PC-9 (cell line): Measurements from ENCODE around the gene ACCS.

Experiments used
- EZH2 ChIP-seq: fragments of 200-600 bp; sonication (generic); IDR thresholded peaks from 2 replicates; pipeline ENCODE4 v1.8.0; 2017; ENCODE audit warnings: antibody characterized with exemption, low read depth
- TF ChIP-seq, protein P1 (sequence below): fragments of 200-600 bp; sonication (generic); conservative IDR thresholded peaks from 2 replicates; pipeline ENCODE4 v1.6.1; 2017; ENCODE audit warnings: mixed run types, antibody characterized with exemption, mild to moderate bottlenecking, moderate library complexity

DNA sequence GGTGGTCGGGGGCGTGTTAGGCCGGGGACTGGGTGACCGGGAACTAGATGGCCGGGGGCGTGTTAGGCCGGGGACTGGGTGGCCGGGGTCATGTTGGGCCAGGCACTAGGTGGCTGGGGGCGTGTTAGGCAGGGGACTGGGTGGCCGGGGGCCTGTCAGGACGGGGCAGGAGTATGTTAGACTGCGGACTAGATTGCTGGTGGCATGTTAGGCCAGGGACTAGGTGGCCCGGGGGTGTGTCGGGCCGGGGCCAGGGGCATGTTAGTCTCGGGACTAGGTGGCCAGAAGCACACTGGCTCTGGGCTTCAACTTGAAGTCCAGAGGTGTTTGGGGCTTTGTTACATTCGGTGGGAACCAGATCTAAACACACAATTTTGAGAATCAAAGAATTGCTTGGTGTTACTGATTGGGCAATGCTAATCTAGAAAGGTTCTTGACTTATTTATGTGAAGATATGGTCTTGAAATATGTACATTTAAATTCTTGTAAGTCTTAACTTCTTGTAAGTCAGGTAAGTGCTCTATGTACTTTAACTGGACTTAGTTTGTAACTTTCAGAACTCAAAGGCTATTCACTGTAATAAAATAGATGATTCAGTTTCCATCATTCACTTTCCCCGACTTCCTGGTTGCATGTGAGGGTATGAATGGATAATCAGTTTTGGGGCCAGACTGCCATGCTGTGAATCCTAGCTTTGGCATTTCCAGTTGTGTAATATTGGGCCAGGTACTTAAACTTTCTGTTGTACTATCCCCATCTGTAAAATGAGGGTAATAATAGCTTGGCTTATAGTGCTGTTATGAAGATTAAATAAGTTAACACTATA, 30.5 kb downstream of the ACCS start:
- TF ChIP-seq, protein P1, sequence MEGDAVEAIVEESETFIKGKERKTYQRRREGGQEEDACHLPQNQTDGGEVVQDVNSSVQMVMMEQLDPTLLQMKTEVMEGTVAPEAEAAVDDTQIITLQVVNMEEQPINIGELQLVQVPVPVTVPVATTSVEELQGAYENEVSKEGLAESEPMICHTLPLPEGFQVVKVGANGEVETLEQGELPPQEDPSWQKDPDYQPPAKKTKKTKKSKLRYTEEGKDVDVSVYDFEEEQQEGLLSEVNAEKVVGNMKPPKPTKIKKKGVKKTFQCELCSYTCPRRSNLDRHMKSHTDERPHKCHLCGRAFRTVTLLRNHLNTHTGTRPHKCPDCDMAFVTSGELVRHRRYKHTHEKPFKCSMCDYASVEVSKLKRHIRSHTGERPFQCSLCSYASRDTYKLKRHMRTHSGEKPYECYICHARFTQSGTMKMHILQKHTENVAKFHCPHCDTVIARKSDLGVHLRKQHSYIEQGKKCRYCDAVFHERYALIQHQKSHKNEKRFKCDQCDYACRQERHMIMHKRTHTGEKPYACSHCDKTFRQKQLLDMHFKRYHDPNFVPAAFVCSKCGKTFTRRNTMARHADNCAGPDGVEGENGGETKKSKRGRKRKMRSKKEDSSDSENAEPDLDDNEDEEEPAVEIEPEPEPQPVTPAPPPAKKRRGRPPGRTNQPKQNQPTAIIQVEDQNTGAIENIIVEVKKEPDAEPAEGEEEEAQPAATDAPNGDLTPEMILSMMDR = no peak
- TF ChIP-seq EZH2 = no peak
